DND-41 (cell line): ENCODE data around the gene TMEM254.

Experiments used
- ATAC-seq: fragments of 200-7000 bp; cut with Tn5 transposase; 3 replicates; pipeline ENCODE4 v1.9.1; 2021; ENCODE audit warnings: low read depth; ENCODE audit not compliant: insufficient read depth
- DNase-seq: peaks from one replicate; pipeline ENCODE4 v3.0.0-alpha.2; 2020
- H2AFZ ChIP-seq: 2 replicates; pipeline ENCODE4 v1.6.0; 2012; ENCODE audit warnings: low read depth, low read length
- H3K27ac ChIP-seq: 2 replicates; pipeline ENCODE4 v1.5.1; 2012; ENCODE audit warnings: low read length, inconsistent platforms
- H3K27me3 ChIP-seq: fragments of 200-600 bp; sonication (generic); 2 replicates; pipeline ENCODE4 v1.6.0; 2012; ENCODE audit warnings: low read length, mild to moderate bottlenecking, inconsistent platforms; ENCODE audit not compliant: insufficient read depth, poor library complexity
- H3K36me3 ChIP-seq: 2 replicates; pipeline ENCODE4 v1.5.1; 2012; ENCODE audit warnings: low read length, inconsistent platforms; ENCODE audit not compliant: insufficient read depth
- H3K4me1 ChIP-seq: 2 replicates; pipeline ENCODE4 v1.5.1; 2012; ENCODE audit warnings: mild to moderate bottlenecking, low read length; ENCODE audit not compliant: insufficient read depth
- H3K4me2 ChIP-seq: 2 replicates; pipeline ENCODE4 v1.6.0; 2012; ENCODE audit warnings: mild to moderate bottlenecking, moderate library complexity, low read length, inconsistent platforms; ENCODE audit not compliant: insufficient read depth
- H3K4me3 ChIP-seq, 2 experiments: fragments of 200-600 bp in 1 of 2; shearing (Covaris generic) in 1 of 2; 2 replicates each; pipeline ENCODE4 v1.5.1; 2012 to 2016; ENCODE audit warnings: inconsistent platforms in 2 of 2, low read length in 2 of 2, mild to moderate bottlenecking in 2 of 2, low read depth in 1 of 2, moderate library complexity in 1 of 2
- H3K79me2 ChIP-seq: 2 replicates; pipeline ENCODE4 v1.6.0; 2012; ENCODE audit warnings: low read length, inconsistent platforms; ENCODE audit not compliant: insufficient read depth
- H3K9ac ChIP-seq: 2 replicates; pipeline ENCODE4 v1.6.0; 2012; ENCODE audit warnings: low read depth, mild to moderate bottlenecking, inconsistent platforms, low read length, moderate library complexity
- H3K9me3 ChIP-seq: 2 replicates; pipeline ENCODE4 v1.5.1; 2012; ENCODE audit warnings: low read length, moderate library complexity, mild to moderate bottlenecking, inconsistent platforms; ENCODE audit not compliant: insufficient read depth, severe bottlenecking
- H4K20me1 ChIP-seq: 2 replicates; pipeline ENCODE4 v1.6.0; 2012; ENCODE audit warnings: low read length; ENCODE audit not compliant: insufficient read depth
- EZH2 ChIP-seq: IDR thresholded peaks from 3 replicates; pipeline ENCODE4 v1.6.1; 2012; ENCODE audit warnings: borderline replicate concordance, low read depth, mild to moderate bottlenecking, moderate library complexity, low read length, inconsistent platforms; ENCODE audit not compliant: severe bottlenecking
- TF ChIP-seq, protein P1 (sequence below): IDR thresholded peaks from 2 replicates; pipeline ENCODE4 v1.5.1; 2012; ENCODE audit warnings: borderline replicate concordance, low read length, moderate library complexity, mild to moderate bottlenecking; ENCODE audit not compliant: poor library complexity, severe bottlenecking; ENCODE audit errors: extremely low read depth

Gene TMEM254

GRCh38 chr10:80100116-80100515 lies 21.7 kb downstream of the TMEM254 start:
- ATAC-seq (no peak), DNase-seq (no peak)
- Histone ChIP-seq H3K36me3 (no peaks in the 10 kb centered on the region), H3K27ac (no peak overlapping the region), H3K79me2 (no peaks in the 10 kb centered on the region), H4K20me1 (no peaks in the 10 kb centered on the region), H2AFZ (no peak overlapping the region), H3K4me2 (no peak overlapping the region), H3K4me3 (no peak overlapping the region), H3K9ac (no peak overlapping the region), H3K27me3 (no peaks in the 10 kb centered on the region), H3K4me1 (peaks cover 5% of the 10 kb centered on the region), H3K9me3 (no peaks in the 10 kb centered on the region)
- no peak for TF ChIP-seq EZH2
- TF ChIP-seq, protein P1, sequence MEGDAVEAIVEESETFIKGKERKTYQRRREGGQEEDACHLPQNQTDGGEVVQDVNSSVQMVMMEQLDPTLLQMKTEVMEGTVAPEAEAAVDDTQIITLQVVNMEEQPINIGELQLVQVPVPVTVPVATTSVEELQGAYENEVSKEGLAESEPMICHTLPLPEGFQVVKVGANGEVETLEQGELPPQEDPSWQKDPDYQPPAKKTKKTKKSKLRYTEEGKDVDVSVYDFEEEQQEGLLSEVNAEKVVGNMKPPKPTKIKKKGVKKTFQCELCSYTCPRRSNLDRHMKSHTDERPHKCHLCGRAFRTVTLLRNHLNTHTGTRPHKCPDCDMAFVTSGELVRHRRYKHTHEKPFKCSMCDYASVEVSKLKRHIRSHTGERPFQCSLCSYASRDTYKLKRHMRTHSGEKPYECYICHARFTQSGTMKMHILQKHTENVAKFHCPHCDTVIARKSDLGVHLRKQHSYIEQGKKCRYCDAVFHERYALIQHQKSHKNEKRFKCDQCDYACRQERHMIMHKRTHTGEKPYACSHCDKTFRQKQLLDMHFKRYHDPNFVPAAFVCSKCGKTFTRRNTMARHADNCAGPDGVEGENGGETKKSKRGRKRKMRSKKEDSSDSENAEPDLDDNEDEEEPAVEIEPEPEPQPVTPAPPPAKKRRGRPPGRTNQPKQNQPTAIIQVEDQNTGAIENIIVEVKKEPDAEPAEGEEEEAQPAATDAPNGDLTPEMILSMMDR: no peak

DNA sequence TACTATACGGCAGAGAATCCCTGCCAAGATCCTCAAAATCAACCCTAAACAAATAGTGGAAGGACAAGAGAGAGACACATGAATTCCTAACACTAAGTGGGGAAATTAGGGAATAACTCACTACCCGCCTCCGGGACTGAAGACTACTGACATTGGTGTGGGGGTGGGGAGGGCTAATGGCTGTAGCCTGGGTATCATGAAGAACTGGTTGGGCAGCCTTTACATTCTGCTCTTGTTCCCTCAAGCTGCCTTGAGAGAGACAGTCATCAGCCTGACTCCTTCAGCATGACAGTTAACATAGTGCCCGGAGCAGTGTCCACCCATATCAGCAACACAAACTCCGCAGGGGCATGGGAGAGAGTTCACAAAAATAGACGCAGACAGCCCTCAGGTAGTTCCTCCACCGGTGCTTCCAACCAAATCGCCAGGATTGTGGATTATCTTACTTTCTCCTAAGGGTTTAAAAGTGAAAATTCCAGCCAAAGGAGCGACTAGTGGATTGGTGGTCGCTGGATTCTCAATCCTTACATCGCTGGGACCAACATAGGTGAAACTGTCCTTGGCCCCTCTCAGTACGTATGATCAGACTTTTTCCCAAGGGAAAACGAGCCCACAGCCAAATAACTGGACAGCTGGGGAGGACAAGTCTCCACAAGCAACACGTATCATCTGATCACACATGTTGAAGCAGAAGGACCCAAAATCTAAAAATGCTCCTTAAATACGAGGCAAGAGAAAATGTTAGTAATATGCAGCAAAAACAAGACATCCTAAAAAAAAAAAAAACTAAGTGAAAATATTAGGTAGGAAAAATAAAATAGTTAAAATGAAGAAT lies 22.6 kb downstream of the TMEM254 start:
- ATAC-seq (no peak), DNase-seq (no peak)
- Histone ChIP-seq H3K9me3 (no peaks in the 10 kb centered on the region), H4K20me1 (no peaks in the 10 kb centered on the region), H3K79me2 (no peaks in the 10 kb centered on the region), H3K4me3 (no peak overlapping the region), H3K9ac (no peak overlapping the region), H2AFZ (no peak overlapping the region), H3K36me3 (no peaks in the 10 kb centered on the region), H3K27me3 (no peaks in the 10 kb centered on the region), H3K27ac (no peak overlapping the region), H3K4me2 (no peak overlapping the region), H3K4me1 (peaks cover 5% of the 10 kb centered on the region)
- TF ChIP-seq EZH2: no peak
- TF ChIP-seq, protein P1: no peak

- H3K4me1 ChIP-seq: peaks cover 5% of the 10 kb centered on the region
- TF ChIP-seq, protein P1: no peak
- TF ChIP-seq EZH2: no peak
- peaks cover 11% of the 10 kb centered on the region for H3K9me3 ChIP-seq
- 0 out of 2 replicates have a peak overlapping the region, but pooled peaks have one; percentile 16 for H2AFZ ChIP-seq
- no peak overlapping the region for H3K4me3 ChIP-seq
- H3K79me2 ChIP-seq: no peaks in the 10 kb centered on the region
- H3K9ac ChIP-seq: no peak overlapping the region
- no peaks in the 10 kb centered on the region for H4K20me1 ChIP-seq
- H3K36me3 ChIP-seq: no peaks in the 10 kb centered on the region
- H3K4me2 ChIP-seq: no peak overlapping the region
- no peaks in the 10 kb centered on the region for H3K27me3 ChIP-seq
- DNase-seq: no peak
- ATAC-seq: peak; percentile 48; the same call in 1 of the 3 replicates
- H3K27ac ChIP-seq: no peak overlapping the region
These were observed 25.8 kb downstream of the TMEM254 start for GRCh38 chr10:80104066-80104926.
